Hepatocyte (in vitro differentiated cells): ENCODE measurements around the gene XPR1.

Experiments
- EZH2 ChIP-seq: fragments of 200-600 bp; sonication (generic); IDR thresholded peaks from 2 replicates; pipeline ENCODE4 v1.6.1; 2016; ENCODE audit warnings: antibody characterized with exemption, mild to moderate bottlenecking, borderline replicate concordance
- EZH2phosphoT487 ChIP-seq: fragments of 200-600 bp; sonication (generic); IDR thresholded peaks from one replicate; pipeline ENCODE4 v1.6.1; 2018; ENCODE audit warnings: antibody characterized with exemption, mild to moderate bottlenecking, low read depth, moderate library complexity; ENCODE audit not compliant: unreplicated experiment, severe bottlenecking
- TF ChIP-seq, protein P1 (sequence below): fragments of 200-600 bp; sonication (generic); IDR thresholded peaks from 2 replicates; pipeline ENCODE4 v1.5.1; 2016; ENCODE audit warnings: antibody characterized with exemption, mild to moderate bottlenecking; ENCODE audit not compliant: poor library complexity

DNA sequence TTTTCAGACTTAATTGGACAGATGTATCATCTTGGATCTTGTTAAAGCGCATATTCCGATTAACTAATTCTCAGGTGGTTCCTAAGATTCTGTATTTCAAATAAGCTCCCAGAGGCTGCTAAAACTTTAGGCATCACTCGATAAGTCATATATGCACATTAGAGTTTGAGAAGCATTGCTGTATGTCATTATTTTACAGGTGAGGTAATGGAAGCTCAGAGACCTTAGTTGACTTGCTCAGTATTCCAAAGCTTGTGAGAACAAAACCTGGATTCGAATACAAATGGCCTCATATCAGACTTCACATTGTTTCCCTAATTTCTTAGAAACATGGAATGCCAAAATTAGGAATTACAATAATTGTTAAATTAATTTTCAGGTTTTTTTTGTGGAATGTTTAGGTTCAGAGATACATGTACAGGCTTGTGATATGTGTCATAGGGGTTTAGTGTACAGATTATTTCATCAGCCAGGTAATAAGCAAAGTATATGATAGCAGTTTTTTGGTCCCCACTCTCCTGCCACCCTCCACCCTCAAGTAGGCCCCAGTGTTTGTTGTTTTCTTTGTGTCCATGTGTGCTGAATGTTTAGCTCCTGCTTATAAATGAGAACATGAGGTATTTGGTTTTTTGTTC lies 96.8 kb downstream of the XPR1 start:
- TF ChIP-seq, protein P1, sequence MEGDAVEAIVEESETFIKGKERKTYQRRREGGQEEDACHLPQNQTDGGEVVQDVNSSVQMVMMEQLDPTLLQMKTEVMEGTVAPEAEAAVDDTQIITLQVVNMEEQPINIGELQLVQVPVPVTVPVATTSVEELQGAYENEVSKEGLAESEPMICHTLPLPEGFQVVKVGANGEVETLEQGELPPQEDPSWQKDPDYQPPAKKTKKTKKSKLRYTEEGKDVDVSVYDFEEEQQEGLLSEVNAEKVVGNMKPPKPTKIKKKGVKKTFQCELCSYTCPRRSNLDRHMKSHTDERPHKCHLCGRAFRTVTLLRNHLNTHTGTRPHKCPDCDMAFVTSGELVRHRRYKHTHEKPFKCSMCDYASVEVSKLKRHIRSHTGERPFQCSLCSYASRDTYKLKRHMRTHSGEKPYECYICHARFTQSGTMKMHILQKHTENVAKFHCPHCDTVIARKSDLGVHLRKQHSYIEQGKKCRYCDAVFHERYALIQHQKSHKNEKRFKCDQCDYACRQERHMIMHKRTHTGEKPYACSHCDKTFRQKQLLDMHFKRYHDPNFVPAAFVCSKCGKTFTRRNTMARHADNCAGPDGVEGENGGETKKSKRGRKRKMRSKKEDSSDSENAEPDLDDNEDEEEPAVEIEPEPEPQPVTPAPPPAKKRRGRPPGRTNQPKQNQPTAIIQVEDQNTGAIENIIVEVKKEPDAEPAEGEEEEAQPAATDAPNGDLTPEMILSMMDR: no peak
- TF ChIP-seq EZH2 (no peak), EZH2phosphoT487 (no peak)
